AG10803 (cell line): Measurements from ENCODE around the gene SMIM27.
A peak's percentile ranks its signal among the peaks of the same experiment; 100 is the strongest.

ENCODE experiments used
- DNase-seq: peaks from one replicate; pipeline ENCODE4 v3.0.0; 2010; ENCODE audit warnings: low read depth
- H3K4me3 ChIP-seq: 2 replicates; pipeline ENCODE4 v1.5.1; 2011; ENCODE audit warnings: mild to moderate bottlenecking, low read length, control low read depth
- TF ChIP-seq, protein P1 (sequence below): conservative IDR thresholded peaks from 2 replicates; pipeline ENCODE4 v1.5.1; 2011; ENCODE audit warnings: mild to moderate bottlenecking, low read length, control low read depth, inconsistent platforms

SMIM27 gene

DNA sequence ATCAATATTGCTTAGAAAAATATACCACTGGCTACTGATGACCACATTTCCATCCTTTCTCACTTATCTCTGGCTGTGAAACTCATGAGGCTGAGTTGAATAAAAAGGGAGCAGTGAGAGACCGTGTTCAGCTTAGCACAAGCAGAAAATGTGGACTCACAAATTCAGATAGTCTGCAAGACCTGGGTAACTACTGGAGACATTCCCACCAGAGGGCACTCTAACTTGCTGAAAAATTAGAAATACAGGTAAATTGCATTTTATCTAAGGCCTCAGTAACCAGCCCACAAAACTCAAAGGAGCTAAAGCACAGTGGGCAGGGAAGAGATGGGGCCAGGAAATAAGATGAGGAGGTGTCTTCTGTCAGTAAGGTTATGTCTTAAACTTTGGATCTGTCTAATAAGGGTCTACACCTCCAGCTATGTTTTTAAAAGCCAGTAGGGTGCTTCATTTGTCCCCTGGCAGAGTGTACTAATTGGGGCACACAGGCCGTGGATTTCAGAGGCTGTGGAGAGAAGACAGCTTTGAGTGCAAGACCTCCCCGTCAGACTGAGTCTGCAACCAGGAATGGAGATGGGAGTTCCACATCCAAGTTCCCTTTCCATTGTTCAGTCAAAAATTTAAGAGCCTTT, 29.5 kb downstream of the SMIM27 start:
- peak; percentile 68 for DNase-seq
- H3K4me3 ChIP-seq = no peak overlapping the region
- TF ChIP-seq, protein P1, sequence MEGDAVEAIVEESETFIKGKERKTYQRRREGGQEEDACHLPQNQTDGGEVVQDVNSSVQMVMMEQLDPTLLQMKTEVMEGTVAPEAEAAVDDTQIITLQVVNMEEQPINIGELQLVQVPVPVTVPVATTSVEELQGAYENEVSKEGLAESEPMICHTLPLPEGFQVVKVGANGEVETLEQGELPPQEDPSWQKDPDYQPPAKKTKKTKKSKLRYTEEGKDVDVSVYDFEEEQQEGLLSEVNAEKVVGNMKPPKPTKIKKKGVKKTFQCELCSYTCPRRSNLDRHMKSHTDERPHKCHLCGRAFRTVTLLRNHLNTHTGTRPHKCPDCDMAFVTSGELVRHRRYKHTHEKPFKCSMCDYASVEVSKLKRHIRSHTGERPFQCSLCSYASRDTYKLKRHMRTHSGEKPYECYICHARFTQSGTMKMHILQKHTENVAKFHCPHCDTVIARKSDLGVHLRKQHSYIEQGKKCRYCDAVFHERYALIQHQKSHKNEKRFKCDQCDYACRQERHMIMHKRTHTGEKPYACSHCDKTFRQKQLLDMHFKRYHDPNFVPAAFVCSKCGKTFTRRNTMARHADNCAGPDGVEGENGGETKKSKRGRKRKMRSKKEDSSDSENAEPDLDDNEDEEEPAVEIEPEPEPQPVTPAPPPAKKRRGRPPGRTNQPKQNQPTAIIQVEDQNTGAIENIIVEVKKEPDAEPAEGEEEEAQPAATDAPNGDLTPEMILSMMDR = peak; percentile 77

DNA sequence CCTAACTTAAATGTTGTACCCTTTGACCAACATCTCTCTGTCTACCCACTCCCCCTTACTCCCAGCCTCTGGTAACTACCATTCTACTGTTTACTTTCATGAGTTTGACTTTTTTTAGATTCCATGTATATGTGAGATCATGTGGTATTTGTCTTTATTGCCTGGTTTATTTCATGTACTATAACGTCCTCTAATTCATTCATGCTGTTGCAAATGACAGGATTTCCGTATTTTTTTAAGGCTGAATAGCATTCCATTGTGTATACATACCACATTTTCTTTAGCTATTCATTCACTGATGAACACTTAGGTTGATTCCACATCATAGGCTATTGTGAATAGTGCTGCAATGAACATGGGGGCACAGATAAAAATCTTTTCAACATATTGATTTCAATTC, 32.7 kb downstream of the SMIM27 start:
- no peak for DNase-seq
- TF ChIP-seq, protein P1 = no peak
- H3K4me3 ChIP-seq = no peak overlapping the region

DNA sequence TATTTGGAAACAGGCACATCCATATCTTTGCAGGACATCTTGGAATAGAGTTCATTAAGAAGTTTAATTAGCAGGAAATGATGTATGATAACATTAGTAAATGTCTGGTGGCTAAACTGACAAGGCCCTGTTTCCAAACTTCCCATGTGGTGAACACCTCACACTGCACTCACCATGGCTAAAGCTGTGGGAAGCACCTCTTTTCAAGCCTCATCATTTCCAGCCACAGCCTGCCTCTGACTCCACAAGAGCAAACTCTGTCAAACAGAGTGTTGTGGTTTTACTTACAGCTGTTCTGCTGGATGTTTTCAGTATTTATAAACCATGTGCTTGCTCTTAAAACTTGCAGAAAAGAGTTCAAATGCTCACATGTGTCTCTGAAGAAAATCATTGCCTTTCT, 35.8 kb downstream of the SMIM27 start:
- peak; percentile 52 for DNase-seq
- H3K4me3 ChIP-seq = no peak overlapping the region
- TF ChIP-seq, protein P1 = no peak; the same call in 1 of the 2 replicates

DNA sequence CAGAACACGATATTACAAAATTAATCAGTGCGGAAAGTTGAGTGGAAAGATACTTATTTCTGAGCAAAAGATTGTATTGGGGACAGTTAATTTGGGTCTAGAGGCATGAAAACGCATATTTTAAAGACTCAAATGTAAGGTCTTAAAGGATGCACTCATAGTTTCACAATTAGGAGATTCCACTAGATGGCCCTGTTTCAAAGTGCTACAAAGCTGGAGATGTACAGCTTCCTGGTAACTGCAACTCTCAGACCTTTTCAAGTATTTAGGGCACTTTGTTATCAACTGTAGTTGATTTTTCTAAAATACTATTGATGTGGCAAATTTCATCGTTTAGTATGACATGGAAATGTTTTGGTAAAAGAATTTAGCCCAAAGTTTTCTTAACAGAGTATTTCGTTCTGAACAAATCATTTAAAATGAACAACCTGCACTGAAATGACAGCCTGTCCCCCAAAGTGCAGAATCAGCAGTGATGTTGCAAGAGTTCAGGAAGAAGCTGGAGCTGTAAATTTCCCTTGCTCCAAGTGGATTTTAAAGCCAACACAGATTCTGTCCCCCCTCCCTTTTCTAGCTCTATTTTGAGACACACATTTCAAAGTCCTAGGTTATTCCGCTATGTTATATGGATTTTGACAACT, 37.1 kb downstream of the SMIM27 start:
- peak; percentile 58 for DNase-seq
- TF ChIP-seq, protein P1 = peak; percentile 71
- H3K4me3 ChIP-seq = no peak overlapping the region

DNA sequence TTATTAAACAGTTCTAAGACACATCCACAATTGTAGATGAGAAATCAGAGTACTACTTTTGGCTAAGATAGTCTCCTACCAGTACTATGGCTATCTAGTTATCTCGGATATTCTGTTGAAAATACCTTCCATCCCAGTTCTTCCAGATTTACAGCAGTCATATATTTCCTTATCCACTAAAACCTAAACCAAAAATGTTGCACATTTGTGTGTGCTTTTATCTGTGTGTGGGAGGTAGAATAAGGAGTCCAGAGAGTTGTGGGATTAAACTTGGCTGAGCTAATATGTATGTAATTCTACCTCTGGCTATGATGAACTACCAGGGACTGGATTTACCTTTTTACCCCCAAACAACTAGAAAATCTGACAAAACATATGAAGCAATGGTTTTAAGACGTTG, 38.3 kb downstream of the SMIM27 start:
- TF ChIP-seq, protein P1 = no peak
- no peak for DNase-seq
- no peak overlapping the region for H3K4me3 ChIP-seq

DNA sequence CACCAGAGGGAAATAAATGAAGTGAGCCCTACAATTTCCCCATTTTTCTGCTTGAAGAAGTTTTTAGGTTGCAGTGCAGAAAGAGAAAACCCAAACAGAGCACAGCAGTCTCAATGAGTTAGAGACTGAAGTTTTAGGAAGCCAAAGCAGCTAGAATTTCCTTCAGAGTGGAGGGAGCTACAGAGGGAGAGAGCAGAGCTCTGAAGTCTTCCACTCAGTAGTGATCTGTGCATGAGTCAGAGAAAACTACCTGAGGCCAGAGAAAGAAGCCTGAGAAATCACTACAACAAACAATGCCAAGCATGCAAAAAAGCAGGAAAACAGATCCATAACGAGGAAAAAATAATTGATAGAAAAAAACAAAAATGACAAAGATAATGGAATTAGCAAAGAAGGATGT, 38.8 kb downstream of the SMIM27 start:
- TF ChIP-seq, protein P1 = no peak
- DNase-seq = no peak
- H3K4me3 ChIP-seq = no peak overlapping the region

DNA sequence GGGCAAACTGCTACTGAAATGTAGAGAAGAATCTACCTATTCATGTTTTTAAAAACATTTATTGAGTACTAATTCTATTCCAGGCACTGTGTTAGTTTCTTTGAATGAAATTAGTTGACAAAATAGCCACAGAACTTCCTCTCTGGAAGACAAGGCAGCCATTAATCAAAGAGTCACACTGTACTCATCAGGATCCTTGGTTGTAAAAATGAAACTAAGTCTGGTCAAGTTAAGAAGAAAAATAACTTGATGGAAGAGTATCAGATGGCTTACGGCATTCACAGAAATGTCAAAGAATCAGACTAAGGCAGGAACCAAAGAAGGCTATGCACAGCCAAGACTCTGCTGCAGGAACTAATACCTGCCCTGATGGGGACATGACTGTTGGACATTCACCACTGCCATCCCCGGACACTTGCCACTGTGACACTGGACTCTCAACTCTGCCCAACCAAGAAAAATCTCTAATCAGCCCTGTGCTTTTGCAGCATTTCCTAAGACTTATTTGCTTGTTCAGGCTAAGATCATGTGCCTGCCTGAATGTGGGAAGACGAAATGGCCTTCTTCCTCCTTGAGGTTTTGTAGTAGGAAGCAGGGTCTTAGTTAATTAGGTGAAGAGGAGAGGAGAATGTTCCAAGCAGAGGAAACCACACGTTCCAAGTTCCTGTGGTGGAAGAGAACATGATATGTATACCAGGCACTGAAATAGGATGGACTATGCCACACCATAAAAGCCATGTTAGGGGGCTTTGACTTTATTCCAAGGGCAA, 44.2 kb downstream of the SMIM27 start:
- TF ChIP-seq, protein P1 = no peak
- no peak for DNase-seq
- no peak overlapping the region for H3K4me3 ChIP-seq
